ENCODE measurements around the gene SART3. TPM values are rescaled to one million over a fixed set of nuclear protein-coding genes. Genes with fewer than 3 reads are reported as not detected.

The SART3 gene, protein sequence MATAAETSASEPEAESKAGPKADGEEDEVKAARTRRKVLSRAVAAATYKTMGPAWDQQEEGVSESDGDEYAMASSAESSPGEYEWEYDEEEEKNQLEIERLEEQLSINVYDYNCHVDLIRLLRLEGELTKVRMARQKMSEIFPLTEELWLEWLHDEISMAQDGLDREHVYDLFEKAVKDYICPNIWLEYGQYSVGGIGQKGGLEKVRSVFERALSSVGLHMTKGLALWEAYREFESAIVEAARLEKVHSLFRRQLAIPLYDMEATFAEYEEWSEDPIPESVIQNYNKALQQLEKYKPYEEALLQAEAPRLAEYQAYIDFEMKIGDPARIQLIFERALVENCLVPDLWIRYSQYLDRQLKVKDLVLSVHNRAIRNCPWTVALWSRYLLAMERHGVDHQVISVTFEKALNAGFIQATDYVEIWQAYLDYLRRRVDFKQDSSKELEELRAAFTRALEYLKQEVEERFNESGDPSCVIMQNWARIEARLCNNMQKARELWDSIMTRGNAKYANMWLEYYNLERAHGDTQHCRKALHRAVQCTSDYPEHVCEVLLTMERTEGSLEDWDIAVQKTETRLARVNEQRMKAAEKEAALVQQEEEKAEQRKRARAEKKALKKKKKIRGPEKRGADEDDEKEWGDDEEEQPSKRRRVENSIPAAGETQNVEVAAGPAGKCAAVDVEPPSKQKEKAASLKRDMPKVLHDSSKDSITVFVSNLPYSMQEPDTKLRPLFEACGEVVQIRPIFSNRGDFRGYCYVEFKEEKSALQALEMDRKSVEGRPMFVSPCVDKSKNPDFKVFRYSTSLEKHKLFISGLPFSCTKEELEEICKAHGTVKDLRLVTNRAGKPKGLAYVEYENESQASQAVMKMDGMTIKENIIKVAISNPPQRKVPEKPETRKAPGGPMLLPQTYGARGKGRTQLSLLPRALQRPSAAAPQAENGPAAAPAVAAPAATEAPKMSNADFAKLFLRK
- 39.8 to 46.1 TPM (median 41.7 TPM) in 5 replicates for total RNA-seq (2022; extraction: Qiagen RNA extraction)

DNA sequence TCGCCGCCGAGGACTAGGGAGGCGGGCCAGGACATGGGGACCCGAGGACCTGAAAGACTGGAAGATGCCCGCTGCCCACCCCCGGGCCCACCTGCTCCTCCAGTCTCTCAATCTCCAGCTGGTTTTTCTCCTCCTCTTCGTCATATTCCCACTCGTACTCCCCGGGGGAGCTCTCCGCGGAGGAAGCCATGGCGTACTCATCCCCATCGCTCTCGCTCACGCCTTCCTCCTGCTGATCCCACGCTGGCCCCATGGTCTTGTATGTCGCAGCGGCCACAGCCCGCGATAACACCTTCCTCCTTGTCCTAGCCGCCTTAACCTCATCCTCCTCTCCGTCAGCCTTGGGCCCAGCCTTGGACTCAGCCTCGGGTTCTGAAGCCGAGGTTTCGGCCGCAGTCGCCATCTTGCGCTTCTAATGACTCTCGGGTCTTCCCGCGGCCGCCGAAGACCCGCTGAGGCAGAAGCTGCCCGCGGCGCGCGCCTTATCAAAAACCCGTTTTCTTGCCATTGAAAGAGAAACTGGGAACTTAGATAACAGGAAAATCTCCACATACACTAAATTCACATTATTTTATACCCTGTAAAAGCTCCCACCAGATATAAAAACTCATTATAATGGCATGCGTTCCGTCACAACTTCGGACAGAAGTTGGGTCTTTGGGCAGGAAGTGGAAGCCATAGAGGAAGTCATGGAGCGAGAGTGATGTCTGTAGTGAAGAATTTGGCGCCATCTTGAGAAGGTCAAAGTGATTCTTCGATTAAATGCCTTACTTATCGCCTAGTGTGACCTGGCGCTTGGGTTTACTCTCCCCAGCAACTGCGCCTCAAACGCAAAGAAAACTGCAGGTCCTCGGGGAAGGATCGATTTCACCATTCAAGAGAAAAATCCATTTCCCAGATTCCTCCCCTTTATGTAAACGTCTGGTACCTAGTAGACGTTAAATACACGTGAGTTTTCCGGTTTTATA, at the start of gene SART3:
SART3 (minus strand) TSS at position 422 of the 968 bp plus-strand sequence; CDS start at position 403, 19 bp downstream.

DNA sequence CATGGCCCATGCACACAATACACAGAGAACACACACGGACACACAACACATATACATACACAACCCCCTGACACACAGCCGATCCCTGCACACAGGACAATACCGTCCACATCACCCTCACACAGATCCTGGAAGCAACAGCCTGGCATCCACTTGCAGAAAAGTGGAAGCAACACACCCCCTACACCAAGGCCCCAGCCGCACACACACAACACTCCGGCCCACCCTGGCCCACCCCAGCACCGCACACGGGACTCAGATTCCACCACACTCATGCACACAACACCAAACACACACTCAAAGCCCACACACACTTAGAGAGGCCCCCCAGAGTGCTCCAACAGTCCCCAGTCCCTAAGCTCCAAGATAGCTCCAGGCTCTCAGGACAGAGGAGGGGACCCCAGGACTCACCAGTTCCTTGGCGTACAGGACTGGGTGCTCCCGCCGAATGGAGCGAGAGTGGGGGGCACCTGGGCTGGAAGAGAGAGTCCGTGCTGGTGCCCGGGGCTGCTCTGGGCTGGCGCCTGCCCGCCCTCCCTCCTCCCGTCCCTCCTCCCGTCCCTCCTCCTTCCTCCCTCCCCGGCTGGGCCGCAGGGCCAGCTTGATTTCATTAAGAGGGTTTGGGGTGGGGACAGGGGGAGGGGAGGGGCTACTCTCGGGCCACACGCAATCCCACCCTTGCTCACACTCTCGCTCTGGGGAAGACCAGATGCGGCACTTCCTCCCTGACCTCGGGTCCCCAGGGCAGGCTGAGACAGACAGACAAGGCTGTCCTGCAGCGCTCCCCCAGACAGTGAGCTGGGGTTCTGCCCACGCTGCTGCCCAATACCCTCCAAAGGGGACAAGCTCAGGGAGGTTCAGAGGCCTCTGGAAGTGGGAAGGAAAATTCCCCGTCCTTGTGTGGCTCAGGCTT, 36.8 kb upstream of the SART3 start, which contains the start of gene TMEM119:
TMEM119 (minus strand) TSS at position 526 of the 913 bp plus-strand sequence. CDS start 5,701 bp downstream, outside the sequence.

DNA sequence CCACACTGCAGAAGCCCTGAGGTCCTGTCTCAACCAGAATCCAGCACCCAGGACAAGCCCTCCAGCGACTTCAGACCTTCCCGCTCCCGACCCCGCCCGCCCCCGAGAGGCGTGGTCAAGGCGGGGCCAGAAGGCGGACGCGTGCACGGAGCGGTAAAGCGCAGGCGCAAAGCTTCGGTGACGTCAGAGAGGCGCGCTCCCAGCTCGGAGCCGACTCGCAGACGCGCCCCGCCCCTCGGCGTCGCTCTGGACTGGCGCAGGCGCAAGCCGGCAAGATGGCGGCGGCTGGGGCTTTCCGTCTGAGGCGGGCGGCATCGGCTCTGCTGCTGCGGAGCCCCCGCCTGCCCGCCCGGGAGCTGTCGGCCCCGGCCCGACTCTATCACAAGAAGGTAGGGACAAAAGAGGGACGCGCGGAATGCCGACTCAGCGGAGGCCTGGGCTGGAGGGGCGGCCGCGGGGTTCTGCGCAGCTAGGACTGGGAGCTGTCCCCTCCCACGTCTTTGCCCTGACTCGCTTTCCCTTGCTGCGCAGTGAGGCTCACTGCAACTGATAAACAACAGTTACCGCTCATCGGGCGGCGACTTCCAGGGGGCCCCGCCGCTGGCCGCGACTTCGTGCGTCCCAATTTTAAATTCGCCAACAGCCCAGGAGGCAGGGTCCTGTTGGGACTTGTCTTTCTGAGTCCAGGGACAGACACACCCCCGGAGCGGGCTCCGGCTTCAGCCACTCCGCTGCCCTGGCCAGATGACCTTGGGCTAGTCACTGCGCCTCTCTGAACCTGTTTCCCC, 1.6 kb upstream of the SART3 start, which contains the start of gene ISCU:
ISCU (plus strand) TSS at position 249 of the 788 bp plus-strand sequence; CDS start at position 276, 27 bp downstream.

DNA sequence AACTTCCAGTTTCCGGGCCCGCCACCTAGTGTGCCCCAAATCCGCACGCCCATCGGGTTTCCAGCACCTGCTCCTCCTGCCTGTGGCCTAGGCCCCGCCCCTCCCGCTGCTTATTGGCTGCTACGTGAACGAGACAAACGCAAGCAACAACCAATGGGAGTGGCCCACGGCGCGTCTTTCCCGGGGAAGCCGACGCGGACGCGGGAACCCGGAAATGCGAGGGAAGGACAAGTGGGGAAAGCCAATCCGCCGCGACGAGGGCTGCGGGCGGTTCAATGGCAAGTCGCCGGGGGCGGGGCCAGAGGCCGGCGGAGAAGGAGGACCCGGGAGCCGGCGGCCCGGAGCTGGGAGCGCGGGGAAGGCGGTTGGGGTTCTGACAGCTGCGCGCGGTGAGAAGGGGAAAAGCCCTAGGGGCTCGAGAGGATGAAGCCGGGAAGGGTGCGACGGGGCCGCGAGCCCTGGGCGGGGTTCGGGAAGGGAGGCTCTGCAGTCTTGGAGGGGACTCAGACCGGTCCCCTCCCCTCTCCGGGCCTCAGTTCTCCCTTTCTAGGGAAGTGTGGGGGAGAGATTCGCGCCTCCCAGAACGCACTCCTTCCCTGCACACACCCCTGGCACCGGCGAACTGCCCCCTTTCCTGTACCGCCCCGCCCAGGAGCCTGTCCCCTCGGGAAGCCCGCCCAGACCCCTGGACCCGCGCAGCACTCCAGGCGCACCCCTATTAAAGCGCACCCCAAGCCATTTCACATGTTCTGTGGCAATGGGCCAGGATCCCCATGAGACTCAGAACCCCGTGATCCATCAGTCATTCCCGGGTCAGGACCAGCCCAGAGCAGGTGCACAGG, 45.8 kb downstream of the SART3 start, which contains the start of gene FICD:
FICD (plus strand) TSS at position 305 of the 842 bp plus-strand sequence. CDS start 1,696 bp downstream, outside the sequence.

Other genes with a start within 250 kb of the SART3 start
- gene CMKLR1, start 221.9 kb downstream of the SART3 start, total RNA-seq (2022; extraction: Qiagen RNA extraction), result 0.03 TPM in 1 of 5 replicates, not detected in the others
- gene FICD, start 45.9 kb downstream of the SART3 start, total RNA-seq (2022; extraction: Qiagen RNA extraction), result 2.6 to 3.3 TPM (median 3.1 TPM) in 5 replicates
- 91.6 to 111 TPM (median 97.2 TPM) in 5 replicates for gene ISCU, start 1.4 kb upstream of the SART3 start, total RNA-seq (2022; extraction: Qiagen RNA extraction)
- gene TMEM119, start 36.9 kb upstream of the SART3 start, total RNA-seq (2022; extraction: Qiagen RNA extraction), result 0.02 to 0.09 TPM (median 0.07 TPM) in 5 replicates
- gene SELPLG, start 72.7 kb upstream of the SART3 start, total RNA-seq (2022; extraction: Qiagen RNA extraction), result 0.63 to 1.4 TPM (median 0.83 TPM) in 5 replicates
- 160 to 198 TPM (median 178 TPM) in 5 replicates for gene CORO1C, start 170.3 kb upstream of the SART3 start, total RNA-seq (2022; extraction: Qiagen RNA extraction)